CD14-positive monocyte (primary cell): ENCODE results near the gene CYP4F12. TPM values are rescaled to one million over a fixed set of nuclear protein-coding genes. Genes with fewer than 3 reads are reported as not detected.

Source experiments
- DNase-seq, 3 donors: peaks; one replicate each; pipeline ENCODE4 v3.0.0-alpha.2; 2011 to 2022
- H2AFZ ChIP-seq: 2 replicates; pipeline ENCODE4 v1.6.0; 2012; ENCODE audit warnings: mild to moderate bottlenecking, low read depth, low read length, inconsistent platforms; ENCODE audit not compliant: insufficient read depth, poor library complexity, severe bottlenecking
- H3K27ac ChIP-seq, 2 donors: 1 replicate in 1 of 2; 2 replicates in 1 of 2; pipeline ENCODE4 v1.5.1; 2012 to 2013; ENCODE audit warnings: low read length in 2 of 2, control low read depth in 1 of 2, inconsistent platforms in 1 of 2, low read depth in 1 of 2, mild to moderate bottlenecking in 1 of 2
- H3K27me3 ChIP-seq, 2 donors: one replicate each; pipeline versions ENCODE4 v1.6.0 to v1.6.1; 2011 to 2013; ENCODE audit warnings: low read length in 2 of 2; ENCODE audit not compliant: control insufficient read depth in 2 of 2, insufficient read depth in 2 of 2
- H3K36me3 ChIP-seq, 2 donors: replicated peaks in 1 of 2; 1 replicate in 1 of 2; 2 replicates in 1 of 2; pipeline versions ENCODE4 v1.5.1 to v1.6.1; 2012 to 2013; ENCODE audit warnings: low read length in 2 of 2, control low read depth in 1 of 2, inconsistent platforms in 1 of 2, mild to moderate bottlenecking in 1 of 2; ENCODE audit not compliant: insufficient read depth in 2 of 2, control insufficient read depth in 1 of 2
- H3K4me1 ChIP-seq, 2 donors: 1 replicate in 1 of 2; 2 replicates in 1 of 2; pipeline versions ENCODE4 v1.5.1 to v1.6.1; 2012 to 2013; ENCODE audit warnings: low read length in 2 of 2, control low read depth in 1 of 2, inconsistent platforms in 1 of 2, mild to moderate bottlenecking in 1 of 2, moderate library complexity in 1 of 2; ENCODE audit not compliant: insufficient read depth in 2 of 2, control insufficient read depth in 1 of 2
- H3K4me2 ChIP-seq: replicated peaks from 2 replicates; pipeline ENCODE3; 2012; ENCODE audit warnings: low read length, moderate library complexity, mild to moderate bottlenecking; ENCODE audit not compliant: poor library complexity, severe bottlenecking; ENCODE audit errors: extremely low read depth
- H3K4me3 ChIP-seq, 3 experiments: fragments of 200-600 bp in 1 of 3; sonication (generic) in 1 of 3; replicated peaks in 1 of 3; 1 replicate in 2 of 3; 2 replicates in 1 of 3; pipeline ENCODE4 v1.5.1; 2011 to 2013; ENCODE audit warnings: low read length in 3 of 3, mild to moderate bottlenecking in 3 of 3, control low read depth in 2 of 3, low read depth in 2 of 3, inconsistent platforms in 1 of 3, moderate library complexity in 1 of 3
- H3K79me2 ChIP-seq: 2 replicates; pipeline ENCODE4 v1.6.0; 2012; ENCODE audit warnings: mild to moderate bottlenecking, control low read depth, inconsistent platforms, low read length, moderate library complexity; ENCODE audit not compliant: insufficient read depth
- H3K9ac ChIP-seq: 2 replicates; pipeline ENCODE4 v1.6.0; 2017; ENCODE audit warnings: low read length, mild to moderate bottlenecking; ENCODE audit not compliant: insufficient read depth, poor library complexity, severe bottlenecking
- H3K9me3 ChIP-seq, 2 donors: replicated peaks in 1 of 2; 1 replicate in 1 of 2; 2 replicates in 1 of 2; pipeline versions ENCODE4 v1.5.1 to v1.6.1; 2012 to 2013; ENCODE audit warnings: low read length in 2 of 2, control low read depth in 1 of 2; ENCODE audit not compliant: control insufficient read depth in 1 of 2, insufficient read depth in 1 of 2
- H4K20me1 ChIP-seq: 2 replicates; pipeline ENCODE4 v1.6.0; 2012; ENCODE audit warnings: mild to moderate bottlenecking, low read length, control low read depth, moderate library complexity; ENCODE audit not compliant: insufficient read depth
- H3K27ac Mint-ChIP-seq, 7 donors: one replicate each; pipeline ENCODE4 v1.8.0; 2020; ENCODE audit warnings: mild to moderate bottlenecking in 7 of 7, mixed read lengths in 7 of 7, moderate library complexity in 6 of 7, inconsistent platforms in 2 of 7
- H3K27me3 Mint-ChIP-seq, 3 donors: one replicate each; pipeline ENCODE4 v1.8.0; 2021 to 2022; ENCODE audit warnings: low read depth in 3 of 3, mild to moderate bottlenecking in 3 of 3, mixed read lengths in 3 of 3, moderate library complexity in 3 of 3, inconsistent platforms in 1 of 3
- H3K36me3 Mint-ChIP-seq, 2 donors: one replicate each; pipeline ENCODE4 v1.8.0; 2020; ENCODE audit warnings: mixed read lengths in 2 of 2, inconsistent platforms in 1 of 2, mild to moderate bottlenecking in 1 of 2
- H3K4me1 Mint-ChIP-seq: one replicate; pipeline ENCODE4 v1.8.0; 2020; ENCODE audit warnings: mild to moderate bottlenecking, mixed read lengths
- H3K4me3 Mint-ChIP-seq, 2 donors: one replicate each; pipeline ENCODE4 v1.8.0; 2020; ENCODE audit warnings: mild to moderate bottlenecking in 2 of 2, mixed read lengths in 2 of 2, moderate library complexity in 1 of 2
- H3K9me3 Mint-ChIP-seq, 7 donors: one replicate each; pipeline ENCODE4 v1.8.0; 2020 to 2022; ENCODE audit warnings: mixed read lengths in 7 of 7, mild to moderate bottlenecking in 6 of 7, moderate library complexity in 6 of 7, inconsistent platforms in 2 of 7
- WGBS: methylation state at CpG from one replicate; pipeline ENCODE4 v1.1.5; 2013; ENCODE audit warnings: missing lambda C conversion rate; ENCODE audit not compliant: insufficient coverage; 5-methylcytosine and 5-hydroxymethylcytosine counted together
- intact Hi-C, 2 donors: fragments of 100-400 bp; cut with micrococcal nuclease; formaldehyde crosslinking; loops; one replicate each; pipeline versions ENCODE4 v1.15.0 to v1.15.1; 2023
- polyA plus RNA-seq, 3 donors: library from polyadenylated mRNA; depleted of rRNA in 1 of 3; unstranded in 2 of 3; stranded (reverse) in 1 of 3; fragments of 300-500 nt in 2 of 3; fragments of >200 nt in 1 of 3; fragmentation: Illumina TruSeq in 2 of 3; gene quantifications; 1 replicate in 2 of 3; 2 replicates in 1 of 3; pipeline ENCODE4 v1.2.3, GENCODE V29; 2012 to 2021
- TF ChIP-seq, protein P1 (sequence below): fragments of 200-600 bp; IDR thresholded peaks from one replicate; pipeline ENCODE4 v1.8.0; 2022; ENCODE audit warnings: antibody characterized with exemption, mild to moderate bottlenecking

CYP4F12 gene
- polyA plus RNA-seq, 3 donors = 0.09 TPM; not detected in 2

GRCh38 chr19:15634105-15634504 lies 38.8 kb upstream of the CYP4F12 start:
- no peaks in the 10 kb centered on the region for H3K36me3 ChIP-seq
- intact Hi-C loops = loop anchor here in 1 of 2 donors (5.0 kb wide), 1 partner anchor 233 kb away; no protein-coding TSS in a partner anchor
- H3K27ac Mint-ChIP-seq = no peak overlapping the region
- no peaks in the 10 kb centered on the region for H4K20me1 ChIP-seq
- H3K27me3 Mint-ChIP-seq = no peaks in the 10 kb centered on the region
- H3K27me3 ChIP-seq = no peaks in the 10 kb centered on the region
- peaks cover 44% of the 10 kb centered on the region for H3K4me1 Mint-ChIP-seq
- H3K4me2 ChIP-seq = no peak overlapping the region
- no peak overlapping the region for H3K4me3 ChIP-seq
- H3K9ac ChIP-seq = no peak overlapping the region
- WGBS = 100% methylated on average over 1 of the region's 3 CpGs
- no peaks in the 10 kb centered on the region for H3K9me3 Mint-ChIP-seq
- peaks cover 33 to 37% of the 10 kb centered on the region in 2 donors for H3K4me1 ChIP-seq
- no peaks in the 10 kb centered on the region for H3K79me2 ChIP-seq
- H3K27ac ChIP-seq = no peak overlapping the region
- H3K4me3 Mint-ChIP-seq = no peak overlapping the region
- no peak for DNase-seq
- no peaks in the 10 kb centered on the region for H3K9me3 ChIP-seq
- TF ChIP-seq, protein P1, sequence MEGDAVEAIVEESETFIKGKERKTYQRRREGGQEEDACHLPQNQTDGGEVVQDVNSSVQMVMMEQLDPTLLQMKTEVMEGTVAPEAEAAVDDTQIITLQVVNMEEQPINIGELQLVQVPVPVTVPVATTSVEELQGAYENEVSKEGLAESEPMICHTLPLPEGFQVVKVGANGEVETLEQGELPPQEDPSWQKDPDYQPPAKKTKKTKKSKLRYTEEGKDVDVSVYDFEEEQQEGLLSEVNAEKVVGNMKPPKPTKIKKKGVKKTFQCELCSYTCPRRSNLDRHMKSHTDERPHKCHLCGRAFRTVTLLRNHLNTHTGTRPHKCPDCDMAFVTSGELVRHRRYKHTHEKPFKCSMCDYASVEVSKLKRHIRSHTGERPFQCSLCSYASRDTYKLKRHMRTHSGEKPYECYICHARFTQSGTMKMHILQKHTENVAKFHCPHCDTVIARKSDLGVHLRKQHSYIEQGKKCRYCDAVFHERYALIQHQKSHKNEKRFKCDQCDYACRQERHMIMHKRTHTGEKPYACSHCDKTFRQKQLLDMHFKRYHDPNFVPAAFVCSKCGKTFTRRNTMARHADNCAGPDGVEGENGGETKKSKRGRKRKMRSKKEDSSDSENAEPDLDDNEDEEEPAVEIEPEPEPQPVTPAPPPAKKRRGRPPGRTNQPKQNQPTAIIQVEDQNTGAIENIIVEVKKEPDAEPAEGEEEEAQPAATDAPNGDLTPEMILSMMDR = no peak
- H2AFZ ChIP-seq = no peak overlapping the region
- H3K36me3 Mint-ChIP-seq = no peaks in the 10 kb centered on the region

GRCh38 chr19:15635016-15635805 lies 37.7 kb upstream of the CYP4F12 start:
- Histone ChIP-seq H3K9me3 (no peaks in the 10 kb centered on the region), H3K4me2 (no peak overlapping the region), H3K4me1 (peaks cover 39 to 42% of the 10 kb centered on the region in 2 donors), H3K4me3 (no peak overlapping the region), H3K27me3 (no peaks in the 10 kb centered on the region), H3K9ac (no peak overlapping the region), H3K36me3 (no peaks in the 10 kb centered on the region), H2AFZ (no peak overlapping the region), H3K79me2 (no peaks in the 10 kb centered on the region), H3K27ac (no peak overlapping the region), H4K20me1 (no peaks in the 10 kb centered on the region)
- peak overlapping the region in 3 of 7 donors; percentile 2 to 70 (median 66) for H3K27ac Mint-ChIP-seq
- H3K9me3 Mint-ChIP-seq = no peaks in the 10 kb centered on the region
- no peaks in the 10 kb centered on the region for H3K27me3 Mint-ChIP-seq
- TF ChIP-seq, protein P1 = no peak
- no peaks in the 10 kb centered on the region for H3K36me3 Mint-ChIP-seq
- no peak overlapping the region for H3K4me3 Mint-ChIP-seq
- DNase-seq = no peak
- H3K4me1 Mint-ChIP-seq = peaks cover 49% of the 10 kb centered on the region
- whole genome bisulfite sequencing = no CpG with 5 or more reads among the region's 2 CpGs
- intact Hi-C loops = no loop called here
